KMS-11 (cell line): ENCODE measurements around the gene MED19.

Source experiments
- H2AFZ ChIP-seq: fragments of 200-600 bp; sonication (generic); 2 replicates; pipeline ENCODE4 v1.6.1; 2016; ENCODE audit warnings: antibody characterized with exemption, mixed run types, low read depth
- H3K27ac ChIP-seq: fragments of 200-600 bp; sonication (generic); 2 replicates; pipeline ENCODE4 v1.6.1; 2016; ENCODE audit warnings: mild to moderate bottlenecking, mixed run types
- H3K27me3 ChIP-seq: fragments of 200-600 bp; sonication (generic); 2 replicates; pipeline ENCODE4 v1.6.1; 2017; ENCODE audit warnings: mild to moderate bottlenecking, low read depth, mixed run types, moderate library complexity; ENCODE audit not compliant: insufficient read depth
- H3K36me3 ChIP-seq: fragments of 200-600 bp; sonication (generic); 2 replicates; pipeline ENCODE4 v1.6.1; 2017; ENCODE audit warnings: mild to moderate bottlenecking, mixed run types; ENCODE audit not compliant: insufficient read depth
- H3K4me1 ChIP-seq: fragments of 200-600 bp; sonication (generic); 2 replicates; pipeline ENCODE4 v1.6.1; 2016; ENCODE audit warnings: mild to moderate bottlenecking, low read depth, mixed run types; ENCODE audit not compliant: poor library complexity, severe bottlenecking
- H3K4me2 ChIP-seq: fragments of 200-600 bp; sonication (generic); 2 replicates; pipeline ENCODE4 v1.7.0; 2016; ENCODE audit warnings: mild to moderate bottlenecking, mixed run types
- H3K4me3 ChIP-seq: fragments of 200-600 bp; sonication (generic); IDR thresholded peaks from 2 replicates; pipeline ENCODE4 v1.6.1; 2017; ENCODE audit warnings: low read depth, low read length, mixed read lengths; ENCODE audit not compliant: insufficient read depth
- H3K79me2 ChIP-seq: fragments of 200-600 bp; sonication (generic); 2 replicates; pipeline ENCODE4 v1.6.1; 2016; ENCODE audit warnings: low read depth, mixed run types; ENCODE audit not compliant: insufficient read depth
- H3K9ac ChIP-seq: fragments of 200-600 bp; sonication (generic); 2 replicates; pipeline ENCODE4 v1.6.1; 2016; ENCODE audit warnings: mild to moderate bottlenecking, mixed run types
- H4K20me1 ChIP-seq: fragments of 200-600 bp; sonication (generic); 2 replicates; pipeline ENCODE4 v1.6.1; 2016; ENCODE audit warnings: mild to moderate bottlenecking, mixed run types; ENCODE audit not compliant: insufficient read depth
- CTCF ChIP-seq: fragments of 200-600 bp; sonication (generic); conservative IDR thresholded peaks from 2 replicates; pipeline ENCODE4 v1.6.1; 2017; ENCODE audit warnings: low read depth, mild to moderate bottlenecking, antibody characterized with exemption, low read length, moderate library complexity, mixed read lengths

Gene MED19

DNA sequence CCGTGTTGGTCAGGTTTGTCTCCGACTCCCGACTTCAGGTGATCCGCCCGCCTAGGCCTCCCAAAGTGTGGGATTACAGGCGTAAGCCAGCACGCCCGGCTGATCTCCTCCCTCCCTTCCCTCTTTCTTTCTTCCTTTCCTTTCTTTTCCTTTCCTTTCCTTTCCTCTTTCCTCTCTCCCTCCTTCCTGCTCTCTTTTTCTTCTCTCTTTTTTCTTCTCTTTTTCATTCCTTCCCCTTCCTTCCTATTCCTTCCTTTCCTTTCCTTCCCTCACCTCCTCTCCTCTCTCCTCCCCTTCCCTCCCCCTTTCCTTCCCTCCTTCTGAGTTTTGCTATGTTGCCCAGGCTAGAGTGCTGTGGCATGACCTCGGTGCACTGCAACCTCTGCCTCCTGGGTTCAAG, 48.0 kb downstream of the MED19 start:
- no peak overlapping the region for H2AFZ ChIP-seq
- peaks cover 14% of the 10 kb centered on the region for H3K4me1 ChIP-seq
- H3K36me3 ChIP-seq: no peaks in the 10 kb centered on the region; the same call in 1 of the 2 replicates
- H4K20me1 ChIP-seq: peaks cover under 1% of the 10 kb centered on the region; the same call in 1 of the 2 replicates
- no peak for TF ChIP-seq CTCF
- no peak overlapping the region for H3K27ac ChIP-seq
- H3K27me3 ChIP-seq: no peaks in the 10 kb centered on the region
- H3K4me2 ChIP-seq: no peak overlapping the region
- H3K4me3 ChIP-seq: no peak overlapping the region
- H3K79me2 ChIP-seq: peaks cover 13% of the 10 kb centered on the region
- H3K9ac ChIP-seq: no peak overlapping the region

DNA sequence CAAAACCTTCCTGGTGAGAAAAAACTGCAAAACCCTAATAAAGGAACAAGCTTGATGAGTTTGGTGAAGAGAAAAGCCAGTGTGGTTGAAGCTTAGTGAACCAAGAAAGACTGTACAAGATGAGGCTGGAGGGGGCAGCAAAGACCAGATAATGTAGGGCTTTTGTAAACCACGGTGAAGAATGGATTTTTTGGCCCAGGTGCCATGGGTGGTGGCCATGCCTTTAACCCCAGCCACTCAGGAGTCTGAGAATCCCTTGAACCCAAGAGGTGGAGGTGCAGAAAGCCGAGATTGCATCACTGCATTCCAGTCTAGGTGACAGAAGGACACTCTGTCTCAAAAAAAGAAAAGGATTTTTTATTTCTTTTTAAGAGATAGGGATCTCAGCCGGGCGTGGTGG, 49.1 kb downstream of the MED19 start:
- no peaks in the 10 kb centered on the region for H3K27me3 ChIP-seq
- TF ChIP-seq CTCF: 0 out of 2 replicates have a peak, but pooled peaks have one; percentile 17
- peaks cover 16% of the 10 kb centered on the region for H3K79me2 ChIP-seq
- no peak overlapping the region for H3K27ac ChIP-seq
- H3K4me1 ChIP-seq: peaks cover 17% of the 10 kb centered on the region
- no peak overlapping the region for H3K4me2 ChIP-seq
- H3K4me3 ChIP-seq: no peak overlapping the region
- H3K9ac ChIP-seq: no peak overlapping the region
- H2AFZ ChIP-seq: no peak overlapping the region
- H4K20me1 ChIP-seq: no peaks in the 10 kb centered on the region
- H3K36me3 ChIP-seq: no peaks in the 10 kb centered on the region; the same call in 1 of the 2 replicates

- H3K4me3 ChIP-seq: no peak overlapping the region
- no peaks in the 10 kb centered on the region; the same call in 1 of the 2 replicates for H3K36me3 ChIP-seq
- no peaks in the 10 kb centered on the region for H3K27me3 ChIP-seq
- no peak overlapping the region for H2AFZ ChIP-seq
- TF ChIP-seq CTCF: no peak
- H3K4me1 ChIP-seq: peaks cover 16% of the 10 kb centered on the region
- peaks cover 20% of the 10 kb centered on the region for H3K79me2 ChIP-seq
- no peaks in the 10 kb centered on the region for H4K20me1 ChIP-seq
- no peak overlapping the region for H3K4me2 ChIP-seq
- no peak overlapping the region for H3K9ac ChIP-seq
- H3K27ac ChIP-seq: no peak overlapping the region
Observed at GRCh38 chr11:57659669-57660068, 52.3 kb downstream of the MED19 start.

GRCh38 chr11:57658023-57658361, 54.0 kb downstream of the MED19 start:
- H3K36me3 ChIP-seq: no peaks in the 10 kb centered on the region; the same call in 1 of the 2 replicates
- peak overlapping the region; percentile 69 for H3K9ac ChIP-seq
- peaks cover 20% of the 10 kb centered on the region for H3K79me2 ChIP-seq
- TF ChIP-seq CTCF: no peak
- H2AFZ ChIP-seq: peak overlapping the region; percentile 66; the same call in 1 of the 2 replicates
- H3K4me3 ChIP-seq: no peak overlapping the region
- H3K27ac ChIP-seq: peak overlapping the region; percentile 19; the same call in 1 of the 2 replicates
- no peaks in the 10 kb centered on the region for H4K20me1 ChIP-seq
- peaks cover 16% of the 10 kb centered on the region for H3K4me1 ChIP-seq
- no peaks in the 10 kb centered on the region for H3K27me3 ChIP-seq
- peak overlapping the region; percentile 93 for H3K4me2 ChIP-seq
